ENCODE results near the gene IL2RA.
A peak's percentile ranks its signal among the peaks of the same experiment; 100 is the strongest.
"Not testable (repeated sequence)": the region's sequence is repeated elsewhere in the genome, so short reads cannot be mapped to it uniquely, and the experiment has no call there.

IL2RA gene

DNA sequence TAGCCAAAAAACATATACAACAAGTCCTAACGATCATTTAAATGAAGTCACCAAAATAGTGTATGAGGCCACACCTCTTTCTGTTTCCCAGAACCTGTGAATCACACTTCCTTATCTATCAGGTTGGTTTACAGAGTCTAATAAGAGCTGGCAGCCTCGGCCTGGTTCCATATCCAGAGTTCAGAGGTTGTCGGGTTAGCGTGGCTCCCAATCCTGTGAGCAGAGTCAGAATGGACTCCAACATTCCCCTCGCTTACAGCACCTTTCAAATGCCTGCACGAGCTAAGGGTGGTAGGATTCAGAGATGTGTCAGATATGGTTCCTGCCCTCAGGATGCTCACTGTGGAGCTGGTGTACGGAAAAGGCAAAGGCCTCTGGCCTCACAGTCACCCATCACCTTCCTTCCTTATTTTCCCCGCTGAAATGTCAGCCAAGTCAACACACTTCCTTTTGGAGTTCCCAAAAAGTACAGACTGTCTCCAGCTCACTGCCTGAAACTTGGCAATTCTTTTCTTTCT lies 90.8 kb downstream of the IL2RA start:
- Mint-ChIP-seq H3K36me3 (ENCODE audit: insufficient read depth) (peaks cover 6% of the 10 kb centered on the region), H3K27ac (ENCODE audit: low read depth) (peak overlapping the region; percentile 19), H3K27me3 (no peaks in the 10 kb centered on the region), H3K9me3 (no peaks in the 10 kb centered on the region), H3K4me1 (peaks cover 31% of the 10 kb centered on the region), H3K4me3 (peak overlapping the region; percentile 33)
- ATAC-seq (replicated peaks; ENCODE audit: extremely low read depth, poor library complexity, severe bottlenecking) (no peak), DNase-seq (ENCODE audit: low spot score in 2 of 2) (no peak)

DNA sequence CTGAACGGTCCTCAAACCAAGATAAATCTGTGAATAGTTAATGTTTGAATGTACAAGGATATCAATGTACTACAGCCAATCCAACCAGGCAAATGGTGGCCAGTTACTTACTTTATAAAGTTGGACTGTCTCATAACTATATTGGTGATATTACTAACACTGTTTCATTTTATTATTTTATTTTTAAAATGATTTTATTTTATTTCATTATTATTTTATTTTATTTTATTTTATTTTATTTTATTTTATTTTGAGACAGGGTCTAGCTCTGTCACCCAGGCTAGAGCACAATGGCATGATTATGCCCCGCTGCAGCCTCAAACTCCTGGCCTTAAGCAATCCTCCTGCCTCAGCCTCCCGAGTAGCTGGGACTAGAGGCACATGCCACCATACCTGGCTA lies 91.6 kb downstream of the IL2RA start:
- ATAC-seq (replicated peaks; ENCODE audit: extremely low read depth, poor library complexity, severe bottlenecking) (no peak), DNase-seq (ENCODE audit: low spot score in 2 of 2) (no peak)
- H3K36me3 Mint-ChIP-seq (ENCODE audit: insufficient read depth), result peaks cover 6% of the 10 kb centered on the region
- no peaks in the 10 kb centered on the region for H3K27me3 Mint-ChIP-seq
- H3K4me3 Mint-ChIP-seq, result no peak overlapping the region
- H3K27ac Mint-ChIP-seq (ENCODE audit: low read depth), result no peak overlapping the region
- H3K4me1 Mint-ChIP-seq, result peaks cover 22% of the 10 kb centered on the region
- H3K9me3 Mint-ChIP-seq, result no peaks in the 10 kb centered on the region

DNA sequence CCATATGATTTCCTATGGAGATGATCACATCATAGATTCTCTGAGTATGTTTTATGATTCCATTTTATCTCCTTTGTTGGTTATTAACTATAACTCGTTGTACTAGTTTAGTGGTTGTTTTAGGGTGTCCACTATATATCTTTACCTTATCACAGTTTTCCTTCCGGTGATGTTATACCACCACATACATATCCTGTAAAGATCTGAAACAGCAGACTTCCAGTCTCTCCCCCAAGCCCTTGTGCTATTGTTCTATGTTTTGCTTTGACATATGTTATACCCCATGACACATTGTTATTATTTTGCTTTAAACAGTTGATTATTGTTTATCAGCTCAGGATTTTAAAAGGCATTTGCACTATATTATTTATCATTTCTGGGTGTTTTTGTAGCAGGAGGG lies 92.1 kb downstream of the IL2RA start:
- no peaks in the 10 kb centered on the region for H3K9me3 Mint-ChIP-seq
- no peaks in the 10 kb centered on the region for H3K27me3 Mint-ChIP-seq
- no peak for ATAC-seq (replicated peaks; ENCODE audit: extremely low read depth, poor library complexity, severe bottlenecking)
- H3K36me3 Mint-ChIP-seq (ENCODE audit: insufficient read depth), result peaks cover 9% of the 10 kb centered on the region
- no peak overlapping the region for H3K4me3 Mint-ChIP-seq
- DNase-seq (ENCODE audit: low spot score in 2 of 2), result no peak
- peaks cover 18% of the 10 kb centered on the region for H3K4me1 Mint-ChIP-seq
- H3K27ac Mint-ChIP-seq (ENCODE audit: low read depth), result no peak overlapping the region

DNA sequence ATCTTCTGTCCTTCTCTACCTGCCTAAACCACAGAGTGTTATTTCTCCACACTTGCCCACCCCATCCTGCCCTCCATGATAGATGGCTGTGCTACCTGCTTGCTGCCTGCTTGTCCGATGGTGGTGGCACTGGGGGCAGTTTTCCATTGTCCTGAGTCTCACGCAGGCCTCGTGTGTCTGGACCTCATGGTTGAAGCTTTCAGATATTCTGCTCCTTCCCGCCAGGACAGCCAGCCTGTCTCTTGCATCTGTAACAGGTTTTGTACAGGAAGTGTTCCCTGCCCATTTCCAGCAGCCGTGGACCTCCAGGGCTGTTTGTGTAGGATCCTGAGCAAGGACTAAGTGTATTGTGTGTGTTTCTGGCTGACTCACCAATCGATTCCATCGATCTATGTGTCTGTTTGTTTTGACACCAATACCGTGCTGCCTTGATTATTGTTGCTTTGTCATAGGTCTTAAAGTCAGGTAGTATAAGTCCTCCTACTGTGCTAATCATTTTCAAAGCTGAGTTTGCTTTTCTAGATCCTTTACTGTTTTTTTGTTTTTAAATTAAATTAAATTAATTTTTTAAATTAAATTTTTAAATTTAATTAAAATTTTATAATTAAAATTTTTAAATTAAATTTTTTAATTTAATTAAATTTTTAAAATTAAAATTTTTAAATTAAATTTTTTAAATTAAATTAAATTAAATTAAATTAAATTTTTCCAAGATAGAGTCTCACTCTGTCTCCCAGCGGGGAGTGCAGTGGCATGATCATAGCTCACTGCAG lies 93.3 kb downstream of the IL2RA start:
- Mint-ChIP-seq H3K9me3 (no peaks in the 10 kb centered on the region), H3K27me3 (no peaks in the 10 kb centered on the region), H3K4me1 (peaks cover 14% of the 10 kb centered on the region), H3K36me3 (ENCODE audit: insufficient read depth) (peaks cover 9% of the 10 kb centered on the region), H3K27ac (ENCODE audit: low read depth) (no peak overlapping the region), H3K4me3 (no peak overlapping the region)
- ATAC-seq (replicated peaks; ENCODE audit: extremely low read depth, poor library complexity, severe bottlenecking) (no peak), DNase-seq (ENCODE audit: low spot score in 2 of 2) (no peak)

DNA sequence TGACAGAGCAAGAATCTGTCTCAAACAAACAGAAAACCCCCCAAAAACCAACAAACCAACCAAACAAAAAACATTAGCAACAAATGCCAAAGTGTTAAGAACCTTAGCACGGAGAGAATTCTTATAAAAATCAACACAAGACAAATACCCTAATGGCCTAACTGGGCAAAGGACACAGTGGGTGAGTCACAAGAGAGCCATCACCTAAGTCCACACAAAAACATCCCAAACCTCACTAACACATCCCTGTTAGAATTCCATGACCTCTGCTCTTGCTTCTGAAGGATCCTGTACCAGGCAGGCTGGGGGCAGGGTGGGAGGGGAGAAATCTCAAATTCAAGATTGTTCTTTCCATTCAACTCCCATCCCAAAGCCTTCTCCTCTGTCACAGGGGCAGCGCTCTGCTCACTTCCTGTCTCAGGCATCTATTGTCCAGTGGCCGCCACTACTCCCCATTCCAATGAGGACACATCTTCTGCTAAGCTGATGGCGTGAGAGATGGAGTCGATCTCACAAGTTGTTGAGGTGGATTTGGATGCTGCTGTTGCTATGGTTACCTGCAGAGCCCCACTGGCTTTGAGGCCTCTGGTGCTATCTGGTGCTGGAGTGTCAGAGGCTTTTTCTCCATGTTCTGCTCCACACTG lies 94.0 kb downstream of the IL2RA start:
- no peaks in the 10 kb centered on the region for H3K27me3 Mint-ChIP-seq
- peaks cover 14% of the 10 kb centered on the region for H3K4me1 Mint-ChIP-seq
- peaks cover 13% of the 10 kb centered on the region for H3K36me3 Mint-ChIP-seq (ENCODE audit: insufficient read depth)
- no peak for ATAC-seq (replicated peaks; ENCODE audit: extremely low read depth, poor library complexity, severe bottlenecking)
- H3K9me3 Mint-ChIP-seq, result no peaks in the 10 kb centered on the region
- no peak overlapping the region for H3K4me3 Mint-ChIP-seq
- no peak overlapping the region for H3K27ac Mint-ChIP-seq (ENCODE audit: low read depth)
- DNase-seq (ENCODE audit: low spot score in 2 of 2), result no peak

DNA sequence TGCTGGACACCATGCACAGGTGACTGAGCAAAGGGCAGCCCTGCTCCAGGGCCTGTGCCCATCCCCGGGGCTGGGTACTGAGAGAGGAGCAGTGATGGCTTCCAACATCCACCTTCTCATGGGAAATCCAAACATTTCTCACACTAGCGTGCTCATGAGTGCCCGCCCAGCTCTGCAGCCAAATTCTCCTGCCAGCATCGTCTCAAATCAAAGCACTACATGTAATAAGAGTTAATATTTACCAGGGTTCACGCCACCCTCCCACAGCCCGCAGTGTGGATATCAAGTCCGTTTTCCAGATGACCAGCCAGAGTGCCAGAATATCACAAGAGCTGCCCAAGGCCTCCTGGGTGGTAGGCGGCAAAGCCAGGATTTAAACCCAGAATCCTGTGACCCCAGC lies 96.9 kb downstream of the IL2RA start:
- H3K27ac Mint-ChIP-seq (ENCODE audit: low read depth), result no peak overlapping the region
- peaks cover 15% of the 10 kb centered on the region for H3K36me3 Mint-ChIP-seq (ENCODE audit: insufficient read depth)
- no peak for ATAC-seq (replicated peaks; ENCODE audit: extremely low read depth, poor library complexity, severe bottlenecking)
- no peak overlapping the region for H3K4me3 Mint-ChIP-seq
- H3K9me3 Mint-ChIP-seq, result no peaks in the 10 kb centered on the region
- H3K4me1 Mint-ChIP-seq, result no peaks in the 10 kb centered on the region
- DNase-seq (ENCODE audit: low spot score in 2 of 2), result no peak
- H3K27me3 Mint-ChIP-seq, result no peaks in the 10 kb centered on the region

DNA sequence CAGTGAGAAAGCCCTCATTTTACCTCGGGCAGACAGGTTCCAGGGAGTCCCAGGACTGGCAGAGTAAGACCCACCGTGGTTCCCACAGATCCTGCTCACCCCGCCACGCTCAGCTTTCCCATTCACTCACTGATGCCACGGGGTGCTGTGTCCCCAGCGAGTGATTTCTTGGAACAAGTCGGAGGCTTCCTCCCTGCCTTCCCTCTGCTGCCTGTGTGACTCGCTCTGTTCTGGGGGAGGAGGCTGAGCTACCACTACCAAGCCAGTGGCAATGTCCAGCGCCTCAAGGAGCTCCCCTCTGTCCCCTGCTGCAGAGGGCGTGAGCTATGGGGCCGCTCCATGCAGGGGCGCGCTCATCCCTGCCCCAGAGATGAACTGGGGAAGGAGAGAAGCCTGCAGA lies 97.4 kb downstream of the IL2RA start:
- peaks cover 12% of the 10 kb centered on the region for H3K36me3 Mint-ChIP-seq (ENCODE audit: insufficient read depth)
- ATAC-seq (replicated peaks; ENCODE audit: extremely low read depth, poor library complexity, severe bottlenecking), result no peak

DNA sequence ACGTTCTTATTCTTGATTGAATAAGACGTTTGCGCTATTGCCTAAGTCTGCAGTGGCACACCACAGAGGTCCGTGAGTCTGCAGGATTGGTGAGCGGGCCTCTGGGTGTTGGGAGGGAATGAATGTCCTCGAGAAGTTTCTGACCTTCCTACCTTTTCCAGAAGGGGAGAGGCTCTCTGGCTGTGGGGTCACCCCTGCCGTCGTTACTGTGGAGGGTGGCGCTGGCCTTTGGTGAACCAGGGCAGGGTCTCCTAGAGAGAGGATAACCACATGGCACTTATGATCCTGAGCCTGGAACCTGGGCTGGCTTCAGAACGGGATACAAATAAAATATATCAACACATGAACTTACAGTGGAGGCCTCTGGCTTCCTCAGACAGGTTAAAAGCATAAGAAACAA lies 98.6 kb downstream of the IL2RA start:
- Mint-ChIP-seq H3K4me1 (no peaks in the 10 kb centered on the region), H3K36me3 (ENCODE audit: insufficient read depth) (peaks cover 10% of the 10 kb centered on the region), H3K27ac (ENCODE audit: low read depth) (no peak overlapping the region), H3K9me3 (no peaks in the 10 kb centered on the region), H3K27me3 (no peaks in the 10 kb centered on the region), H3K4me3 (no peak overlapping the region)
- DNase-seq (ENCODE audit: low spot score in 2 of 2), result no peak
- ATAC-seq (replicated peaks; ENCODE audit: extremely low read depth, poor library complexity, severe bottlenecking), result no peak

More for the DNA sequence above, 97.4 kb downstream of the IL2RA start:
- Mint-ChIP-seq H3K27me3 (no peaks in the 10 kb centered on the region), H3K4me3 (no peak overlapping the region), H3K27ac (ENCODE audit: low read depth) (no peak overlapping the region), H3K4me1 (no peaks in the 10 kb centered on the region), H3K9me3 (no peaks in the 10 kb centered on the region)
- no peak for DNase-seq (ENCODE audit: low spot score in 2 of 2)

- no peak overlapping the region for H3K27ac Mint-ChIP-seq (ENCODE audit: low read depth)
- H3K36me3 Mint-ChIP-seq (ENCODE audit: insufficient read depth), result peaks cover 10% of the 10 kb centered on the region
- no peak overlapping the region for H3K4me3 Mint-ChIP-seq
- no peaks in the 10 kb centered on the region for H3K27me3 Mint-ChIP-seq
- ATAC-seq (replicated peaks; ENCODE audit: extremely low read depth, poor library complexity, severe bottlenecking), result no peak
- H3K4me1 Mint-ChIP-seq, result no peaks in the 10 kb centered on the region
- H3K9me3 Mint-ChIP-seq, result no peaks in the 10 kb centered on the region
- DNase-seq (ENCODE audit: low spot score in 2 of 2), result no peak
These were observed 99.1 kb downstream of the IL2RA start for GRCh38 chr10:5963071-5963470.

DNA sequence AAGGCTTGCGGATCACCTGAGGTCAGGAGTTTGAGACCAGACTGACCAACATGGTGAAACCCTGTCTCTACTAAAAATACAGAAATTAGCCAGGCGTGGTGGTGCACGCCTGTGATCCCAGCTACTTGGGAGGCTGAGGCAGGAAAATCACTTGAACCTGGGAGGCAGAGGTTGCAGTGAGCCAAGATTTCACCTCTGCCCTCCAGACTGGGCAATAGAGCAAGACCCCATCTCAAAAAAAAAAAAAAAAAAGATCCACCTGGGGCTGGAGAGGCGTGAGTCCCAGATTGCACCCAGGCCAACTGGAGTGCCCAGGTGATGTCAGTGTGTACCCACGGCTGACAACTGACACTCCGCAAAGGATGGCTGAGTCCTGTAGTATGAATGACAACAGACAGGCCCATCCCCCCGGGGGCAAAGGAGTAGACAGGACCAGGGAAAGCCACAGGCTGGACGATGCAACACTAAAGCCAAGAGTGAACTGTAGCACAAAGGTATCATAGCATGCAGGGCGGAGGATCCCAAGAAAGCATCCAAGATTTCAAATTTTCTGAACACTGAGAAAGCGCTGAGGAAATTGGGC lies 99.7 kb downstream of the IL2RA start:
- DNase-seq (ENCODE audit: low spot score in 2 of 2); H3K4me3 Mint-ChIP-seq: not testable (repeated sequence)

DNA sequence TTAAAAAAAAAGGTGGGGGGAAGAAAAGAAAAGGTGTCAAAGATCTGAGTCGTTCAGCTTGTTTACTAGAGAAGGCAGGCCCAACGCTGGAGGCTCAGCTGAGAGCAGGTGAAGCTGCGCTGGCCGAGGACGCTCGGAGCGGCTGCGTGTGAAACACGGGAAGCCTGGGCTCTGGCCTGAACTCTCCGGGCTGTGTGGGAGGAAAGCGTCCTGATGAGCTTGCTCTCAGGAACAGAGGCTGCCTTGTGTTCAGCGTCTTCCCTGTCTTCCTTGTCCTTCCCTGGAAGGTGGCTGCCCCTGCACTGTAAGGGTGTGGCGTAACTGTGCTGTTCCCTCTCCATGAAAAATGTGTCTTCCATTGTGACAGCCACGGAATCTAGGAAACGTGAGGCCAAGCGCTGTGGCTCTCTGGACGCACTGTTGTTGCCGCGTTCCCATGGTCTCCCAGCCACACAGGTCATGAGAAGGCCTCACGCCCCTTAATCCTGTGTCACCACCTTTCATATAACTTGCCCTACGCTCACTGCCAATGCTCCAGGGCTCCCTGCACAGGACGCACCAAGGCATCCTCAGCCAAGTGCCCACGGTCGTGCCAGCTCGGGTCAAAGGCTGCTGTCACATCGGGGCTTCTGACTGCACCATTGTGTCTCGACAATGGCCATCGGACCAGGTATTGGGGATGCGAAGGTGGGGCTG lies 100.6 kb downstream of the IL2RA start:
- no peaks in the 10 kb centered on the region for H3K9me3 Mint-ChIP-seq
- ATAC-seq (replicated peaks; ENCODE audit: extremely low read depth, poor library complexity, severe bottlenecking) (no peak), DNase-seq (ENCODE audit: low spot score in 2 of 2) (no peak)
- H3K4me1 Mint-ChIP-seq, result no peaks in the 10 kb centered on the region
- H3K36me3 Mint-ChIP-seq (ENCODE audit: insufficient read depth), result peaks cover 18% of the 10 kb centered on the region
- H3K27ac Mint-ChIP-seq (ENCODE audit: low read depth), result no peak overlapping the region
- H3K4me3 Mint-ChIP-seq, result no peak overlapping the region
- no peaks in the 10 kb centered on the region for H3K27me3 Mint-ChIP-seq

More for the DNA sequence above, 99.7 kb downstream of the IL2RA start:
- not testable (repeated sequence) for H3K27ac Mint-ChIP-seq (ENCODE audit: low read depth); H3K4me1 Mint-ChIP-seq; ATAC-seq (replicated peaks; ENCODE audit: extremely low read depth, poor library complexity, severe bottlenecking); H3K27me3 Mint-ChIP-seq; H3K9me3 Mint-ChIP-seq
- H3K36me3 Mint-ChIP-seq (ENCODE audit: insufficient read depth), result peaks cover 13% of the 10 kb centered on the region

DNA sequence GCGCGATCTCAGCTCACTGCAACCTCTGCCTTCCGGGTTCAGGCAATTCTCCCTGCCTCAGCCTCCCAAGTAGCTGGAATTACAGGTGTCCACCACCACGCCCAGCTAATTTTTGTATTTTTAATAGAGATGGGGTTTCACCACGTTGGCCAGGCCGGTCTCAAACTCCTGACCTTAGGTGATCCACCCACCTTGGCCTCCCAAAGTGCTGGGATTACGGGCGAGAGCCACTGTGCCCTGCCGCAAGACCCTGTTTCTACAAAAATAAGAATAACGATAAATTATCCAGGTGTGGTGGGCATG lies 101.2 kb downstream of the IL2RA start:
- H3K9me3 Mint-ChIP-seq; DNase-seq (ENCODE audit: low spot score in 2 of 2); H3K4me3 Mint-ChIP-seq; ATAC-seq (replicated peaks; ENCODE audit: extremely low read depth, poor library complexity, severe bottlenecking); H3K4me1 Mint-ChIP-seq; H3K27ac Mint-ChIP-seq (ENCODE audit: low read depth); H3K27me3 Mint-ChIP-seq: not testable (repeated sequence)
- H3K36me3 Mint-ChIP-seq (ENCODE audit: insufficient read depth), result peaks cover 18% of the 10 kb centered on the region
